Stimulated activated CD4-positive, alpha-beta T cell treated with anti-CD3 and anti-CD28 coated beads, Interleukin-2, amount 100 ng/mL, for 24 hours (primary cell): ENCODE results near the gene OR5AK2.
"Not testable (repeated sequence)": the region's sequence is repeated elsewhere in the genome, so short reads cannot be mapped to it uniquely, and the experiment has no call there.

ENCODE experiments used
- DNase-seq, 2 donors: peaks; one replicate each; pipeline ENCODE4 v3.0.0-alpha.2; 2020

OR5AK2 gene

GRCh38 chr11:56988614-56989013 is at the start of gene OR5AK2:
TSS of gene OR5AK2 (plus strand) at chr11:56988914. CDS start at chr11:56988914, 0 bp downstream.
- no peak for DNase-seq

- DNase-seq = not testable (repeated sequence)
These were observed 43.2 kb upstream of the OR5AK2 start for GRCh38 chr11:56945526-56945925.

- DNase-seq = no peak
These were observed 39.7 kb upstream of the OR5AK2 start for GRCh38 chr11:56948991-56949515.

GRCh38 chr11:56950510-56950909 is 38.2 kb upstream of the OR5AK2 start:
- no peak for DNase-seq

GRCh38 chr11:56953907-56954306 is 34.8 kb upstream of the OR5AK2 start:
- DNase-seq = not testable (repeated sequence)

- DNase-seq = no peak
These were observed 27.1 kb upstream of the OR5AK2 start for GRCh38 chr11:56961609-56962008.

- DNase-seq = no peak
These were observed 21.0 kb upstream of the OR5AK2 start for GRCh38 chr11:56967726-56968125.

GRCh38 chr11:56968524-56968923 is 20.2 kb upstream of the OR5AK2 start:
- no peak for DNase-seq

- no peak for DNase-seq
These were observed 11.4 kb upstream of the OR5AK2 start for GRCh38 chr11:56977314-56977713.

GRCh38 chr11:56990702-56991101 is 2.0 kb downstream of the OR5AK2 start:
- DNase-seq = no peak

- no peak for DNase-seq
These were observed 5.8 kb downstream of the OR5AK2 start for GRCh38 chr11:56994532-56994931.

GRCh38 chr11:57001674-57002401 is 13.1 kb downstream of the OR5AK2 start:
- no peak for DNase-seq

GRCh38 chr11:57008373-57008772 is 19.7 kb downstream of the OR5AK2 start:
- no peak for DNase-seq

- no peak for DNase-seq
These were observed 27.0 kb downstream of the OR5AK2 start for GRCh38 chr11:57015679-57016078.

GRCh38 chr11:57031556-57031955 is 42.8 kb downstream of the OR5AK2 start:
- no peak for DNase-seq
